H9 (cell line): ENCODE results near the gene PTTG1IP. TPM values are rescaled to one million over a fixed set of nuclear protein-coding genes. Genes with fewer than 3 reads are reported as not detected.

ENCODE experiments used
- DNase-seq: peaks from one replicate; pipeline ENCODE4 v3.0.0-alpha.2; 2017
- H2AFZ ChIP-seq: one replicate; pipeline ENCODE4 v1.6.1; 2013; ENCODE audit warnings: mild to moderate bottlenecking, low read length, control low read depth, moderate library complexity
- H2AK5ac ChIP-seq: 2 replicates; pipeline ENCODE4 v1.6.1; 2013; ENCODE audit warnings: low read length, control low read depth, mixed read lengths; ENCODE audit not compliant: insufficient read length
- H2BK120ac ChIP-seq: one replicate; pipeline ENCODE4 v1.6.1; 2013; ENCODE audit warnings: low read depth, mild to moderate bottlenecking, low read length, control low read depth, inconsistent platforms; ENCODE audit not compliant: poor library complexity, severe bottlenecking
- H2BK12ac ChIP-seq: 2 replicates; pipeline ENCODE4 v1.6.1; 2013; ENCODE audit warnings: low read length, control low read depth, mixed read lengths, low read depth; ENCODE audit not compliant: insufficient read length
- H2BK15ac ChIP-seq: 2 replicates; pipeline ENCODE4 v1.6.1; 2013; ENCODE audit warnings: low read depth, low read length, control low read depth
- H2BK20ac ChIP-seq: one replicate; pipeline ENCODE4 v1.6.1; 2013; ENCODE audit warnings: low read depth, mild to moderate bottlenecking, low read length, control low read depth, inconsistent platforms; ENCODE audit not compliant: poor library complexity, severe bottlenecking
- H2BK5ac ChIP-seq: 2 replicates; pipeline ENCODE4 v1.6.1; 2013; ENCODE audit warnings: low read length, control low read depth, mixed read lengths; ENCODE audit not compliant: insufficient read length
- H3K14ac ChIP-seq: 2 replicates; pipeline ENCODE4 v1.6.1; 2013; ENCODE audit warnings: low read length, control low read depth; ENCODE audit not compliant: insufficient read depth
- H3K18ac ChIP-seq: 2 replicates; pipeline ENCODE4 v1.6.1; 2013; ENCODE audit warnings: low read depth, mild to moderate bottlenecking, mixed read lengths, low read length, control low read depth; ENCODE audit not compliant: insufficient read length
- H3K23ac ChIP-seq: 2 replicates; pipeline ENCODE4 v1.6.1; 2013; ENCODE audit warnings: low read length, control low read depth, mixed read lengths, low read depth; ENCODE audit not compliant: insufficient read length
- H3K23me2 ChIP-seq: 2 replicates; pipeline ENCODE4 v1.6.1; 2013; ENCODE audit warnings: low read depth, mild to moderate bottlenecking, mixed read lengths, low read length, control low read depth; ENCODE audit not compliant: insufficient read length, poor library complexity, severe bottlenecking
- H3K27ac ChIP-seq: 2 replicates; pipeline ENCODE4 v1.5.1; 2013; ENCODE audit warnings: low read length, control low read depth, mixed read lengths, low read depth; ENCODE audit not compliant: insufficient read length
- H3K27me3 ChIP-seq: 2 replicates; pipeline ENCODE4 v1.6.1; 2013; ENCODE audit warnings: low read length, control low read depth, inconsistent platforms; ENCODE audit not compliant: insufficient read depth
- H3K4ac ChIP-seq: 2 replicates; pipeline ENCODE4 v1.6.1; 2013; ENCODE audit warnings: low read depth, mild to moderate bottlenecking, control low read depth, inconsistent platforms, low read length, moderate library complexity
- H3K4me1 ChIP-seq: 2 replicates; pipeline ENCODE4 v1.6.1; 2013; ENCODE audit warnings: low read length, control low read depth, inconsistent platforms; ENCODE audit not compliant: insufficient read depth
- H3K4me2 ChIP-seq: 2 replicates; pipeline ENCODE4 v1.6.1; 2013; ENCODE audit warnings: low read length, control low read depth, mixed read lengths; ENCODE audit not compliant: insufficient read length, insufficient read depth
- H3K56ac ChIP-seq: 2 replicates; pipeline ENCODE4 v1.6.1; 2013; ENCODE audit warnings: low read depth, mild to moderate bottlenecking, mixed read lengths, low read length, control low read depth; ENCODE audit not compliant: insufficient read length
- H3K79me1 ChIP-seq: 2 replicates; pipeline ENCODE4 v1.6.1; 2013; ENCODE audit warnings: low read depth, mild to moderate bottlenecking, moderate library complexity, low read length, control low read depth, inconsistent platforms; ENCODE audit not compliant: insufficient read depth, poor library complexity, severe bottlenecking
- H3K79me2 ChIP-seq: 2 replicates; pipeline ENCODE4 v1.6.1; 2013; ENCODE audit warnings: low read length, control low read depth, inconsistent platforms; ENCODE audit not compliant: insufficient read depth
- H3K9ac ChIP-seq: 2 replicates; pipeline ENCODE4 v1.6.1; 2013; ENCODE audit warnings: low read length, control low read depth, mixed read lengths; ENCODE audit not compliant: insufficient read length; ENCODE audit errors: extremely low read depth
- H3K9me3 ChIP-seq: one replicate; pipeline ENCODE4 v1.6.1; 2013; ENCODE audit warnings: low read depth, low read length, inconsistent platforms; ENCODE audit not compliant: control insufficient read depth
- H3T11ph ChIP-seq: one replicate; pipeline ENCODE4 v1.6.1; 2013; ENCODE audit warnings: mild to moderate bottlenecking, low read length, control low read depth, inconsistent platforms
- H4K20me1 ChIP-seq: one replicate; pipeline ENCODE4 v1.6.1; 2013; ENCODE audit not compliant: control insufficient read depth, insufficient read length, insufficient read depth
- H4K5ac ChIP-seq: 2 replicates; pipeline ENCODE4 v1.6.1; 2013; ENCODE audit warnings: low read depth, mild to moderate bottlenecking, mixed read lengths, low read length, control low read depth; ENCODE audit not compliant: insufficient read length
- H4K8ac ChIP-seq: replicated peaks from 2 replicates; pipeline ENCODE4 v1.6.1; 2013; ENCODE audit warnings: low read length, control low read depth, mixed read lengths, low read depth; ENCODE audit not compliant: insufficient read length
- H4K91ac ChIP-seq: 2 replicates; pipeline ENCODE4 v1.6.1; 2013; ENCODE audit warnings: low read depth, mild to moderate bottlenecking, moderate library complexity, mixed read lengths, low read length, control low read depth; ENCODE audit not compliant: insufficient read length
- H3K27ac Mint-ChIP-seq, 3 experiments: 2 replicates in 2 of 3; 3 replicates in 1 of 3; pipeline ENCODE4 v1.8.0; 2020 to 2021; ENCODE audit warnings: mixed read lengths in 3 of 3, mild to moderate bottlenecking in 1 of 3, moderate library complexity in 1 of 3
- H3K27me3 Mint-ChIP-seq: 2 replicates; pipeline ENCODE4 v1.8.0; 2021; ENCODE audit warnings: low read depth, mild to moderate bottlenecking, moderate library complexity, mixed read lengths
- H3K36me3 Mint-ChIP-seq, 3 experiments: 2 replicates in 2 of 3; 3 replicates in 1 of 3; pipeline ENCODE4 v1.8.0; 2020 to 2021; ENCODE audit warnings: low read depth in 3 of 3, mixed read lengths in 3 of 3; ENCODE audit not compliant: insufficient read depth in 1 of 3
- H3K4me1 Mint-ChIP-seq, 2 experiments: 2 replicates each; pipeline ENCODE4 v1.8.0; 2020; ENCODE audit warnings: mixed read lengths in 2 of 2
- H3K4me3 Mint-ChIP-seq, 2 experiments: 2 replicates in 1 of 2; 3 replicates in 1 of 2; pipeline ENCODE4 v1.8.0; 2020 to 2021; ENCODE audit warnings: mild to moderate bottlenecking in 2 of 2, mixed read lengths in 2 of 2, moderate library complexity in 1 of 2
- H3K9me3 Mint-ChIP-seq, 2 experiments: 2 replicates in 1 of 2; 3 replicates in 1 of 2; pipeline ENCODE4 v1.8.0; 2020; ENCODE audit warnings: mild to moderate bottlenecking in 2 of 2, mixed read lengths in 2 of 2, moderate library complexity in 1 of 2
- WGBS: extraction: QIAGEN DNeasy Blood & Tissue Kit; methylation state at CpG from one replicate; pipeline ENCODE4 v1.1.7; 2013; ENCODE audit warnings: missing lambda C conversion rate, low lambda C conversion rate, mixed read lengths; ENCODE audit not compliant: insufficient read length; ENCODE audit errors: extremely low coverage; 5-methylcytosine and 5-hydroxymethylcytosine counted together
- total RNA-seq: library from RNA; stranded (reverse); gene quantifications from 2 replicates; pipeline ENCODE4 v1.2.1, GENCODE V29; 2021
- TF ChIP-seq, protein P1 (sequence below): fragments of 200-600 bp; sonication (generic); conservative IDR thresholded peaks from 3 replicates; pipeline ENCODE4 v1.8.0; 2021; ENCODE audit warnings: antibody characterized with exemption, mild to moderate bottlenecking

Gene PTTG1IP
- total RNA-seq, 1 experiment from 2014 or later: 107 TPM

DNA sequence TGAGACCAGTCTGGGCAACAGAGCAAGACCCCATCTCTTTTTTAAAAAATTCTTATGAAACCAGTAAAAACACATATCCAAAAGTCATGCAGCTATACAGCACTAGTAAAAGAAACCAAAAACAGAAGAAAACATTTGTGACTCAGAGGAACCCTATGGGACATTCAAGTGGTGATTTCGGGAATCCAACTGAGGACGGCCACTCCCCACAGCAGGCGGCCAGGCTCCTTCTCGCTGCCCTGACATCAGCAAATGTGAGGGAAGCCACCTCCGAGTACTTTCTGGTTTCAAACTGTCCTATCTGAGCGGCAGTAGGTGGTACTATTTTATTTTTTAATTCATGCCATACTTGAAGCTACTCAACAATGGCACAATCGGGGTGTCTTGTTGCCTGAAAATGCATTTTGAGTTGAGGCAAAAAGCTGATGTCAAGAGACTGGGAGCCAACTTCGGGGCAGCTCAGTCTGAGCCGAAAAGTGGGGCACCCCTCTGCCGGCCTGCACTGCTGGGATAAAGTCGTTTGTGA, 58.9 kb downstream of the PTTG1IP start:
- Histone ChIP-seq H3K79me2 (peaks cover 2% of the 10 kb centered on the region; the same call in 1 of the 2 replicates), H2BK120ac (no peak overlapping the region), H4K91ac (no peak overlapping the region), H2BK15ac (no peak overlapping the region), H2BK20ac (no peak overlapping the region), H4K20me1 (no peaks in the 10 kb centered on the region), H3K23ac (no peak overlapping the region), H3K4me1 (no peaks in the 10 kb centered on the region), H3K4me2 (no peak overlapping the region), H3K18ac (no peak overlapping the region), H4K8ac (no peak overlapping the region), H3K27ac (no peak overlapping the region), H3K4ac (no peak overlapping the region), H3K9me3 (peaks cover 2% of the 10 kb centered on the region), H3K27me3 (no peaks in the 10 kb centered on the region; the same call in 1 of the 2 replicates), H3K9ac (no peak overlapping the region), H3K56ac (no peak overlapping the region), H2BK5ac (no peak overlapping the region), H2AK5ac (no peak overlapping the region), H3K23me2 (peaks cover 8% of the 10 kb centered on the region), H3K79me1 (peaks cover 2% of the 10 kb centered on the region), H2BK12ac (no peak overlapping the region), H3K14ac (no peak overlapping the region), H2AFZ (no peak overlapping the region), H4K5ac (no peak overlapping the region), H3T11ph (no peak overlapping the region)
- no peak for DNase-seq
- Mint-ChIP-seq H3K9me3 (peaks cover 3 to 7% of the 10 kb centered on the region in 2 experiments), H3K27ac (no peak overlapping the region), H3K36me3 (peaks cover 11 to 29% (median 18%) of the 10 kb centered on the region in 3 experiments), H3K4me1 (peaks cover 15 to 20% of the 10 kb centered on the region in 2 experiments), H3K27me3 (peaks cover 8% of the 10 kb centered on the region), H3K4me3 (no peak overlapping the region; a peak in 1 of 5 replicates)
- WGBS: no CpG with 5 or more reads among the region's 11 CpGs
- TF ChIP-seq, protein P1, sequence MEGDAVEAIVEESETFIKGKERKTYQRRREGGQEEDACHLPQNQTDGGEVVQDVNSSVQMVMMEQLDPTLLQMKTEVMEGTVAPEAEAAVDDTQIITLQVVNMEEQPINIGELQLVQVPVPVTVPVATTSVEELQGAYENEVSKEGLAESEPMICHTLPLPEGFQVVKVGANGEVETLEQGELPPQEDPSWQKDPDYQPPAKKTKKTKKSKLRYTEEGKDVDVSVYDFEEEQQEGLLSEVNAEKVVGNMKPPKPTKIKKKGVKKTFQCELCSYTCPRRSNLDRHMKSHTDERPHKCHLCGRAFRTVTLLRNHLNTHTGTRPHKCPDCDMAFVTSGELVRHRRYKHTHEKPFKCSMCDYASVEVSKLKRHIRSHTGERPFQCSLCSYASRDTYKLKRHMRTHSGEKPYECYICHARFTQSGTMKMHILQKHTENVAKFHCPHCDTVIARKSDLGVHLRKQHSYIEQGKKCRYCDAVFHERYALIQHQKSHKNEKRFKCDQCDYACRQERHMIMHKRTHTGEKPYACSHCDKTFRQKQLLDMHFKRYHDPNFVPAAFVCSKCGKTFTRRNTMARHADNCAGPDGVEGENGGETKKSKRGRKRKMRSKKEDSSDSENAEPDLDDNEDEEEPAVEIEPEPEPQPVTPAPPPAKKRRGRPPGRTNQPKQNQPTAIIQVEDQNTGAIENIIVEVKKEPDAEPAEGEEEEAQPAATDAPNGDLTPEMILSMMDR: no peak
